HG03575 (cell line): Measurements from ENCODE around the gene VWA2.
"Not testable (repeated sequence)": the region's sequence is repeated elsewhere in the genome, so short reads cannot be mapped to it uniquely, and the experiment has no call there.

Experiments used
- ATAC-seq: cut with Tn5 transposase; IDR thresholded peaks from one replicate; pipeline ENCODE4 v1.9.1; 2021; ENCODE audit not compliant: unreplicated experiment, insufficient number of reproducible peaks, low FRiP score; ENCODE audit errors: extremely low read depth

The VWA2 gene

GRCh38 chr10:114328874-114329273 lies 89.8 kb downstream of the VWA2 start:
- no peak for ATAC-seq

GRCh38 chr10:114329634-114330365 lies 90.7 kb downstream of the VWA2 start:
- ATAC-seq: no peak

GRCh38 chr10:114332301-114333192 lies 93.5 kb downstream of the VWA2 start:
- ATAC-seq: no peak

GRCh38 chr10:114333441-114333840 lies 94.4 kb downstream of the VWA2 start:
- not testable (repeated sequence) for ATAC-seq

- no peak for ATAC-seq
Observed at GRCh38 chr10:114334301-114334700, 95.2 kb downstream of the VWA2 start.

- no peak for ATAC-seq
Observed at GRCh38 chr10:114335614-114336013, 96.6 kb downstream of the VWA2 start.

GRCh38 chr10:114336823-114337509 lies 97.9 kb downstream of the VWA2 start:
- no peak for ATAC-seq

GRCh38 chr10:114337510-114338462 lies 98.7 kb downstream of the VWA2 start:
- ATAC-seq: no peak

- no peak for ATAC-seq
Observed at GRCh38 chr10:114340816-114341215, 101.8 kb downstream of the VWA2 start.
